ENCODE results near the gene LSM12.
"Not testable (repeated sequence)": the region's sequence is repeated elsewhere in the genome, so short reads cannot be mapped to it uniquely, and the experiment has no call there.

LSM12 gene

DNA sequence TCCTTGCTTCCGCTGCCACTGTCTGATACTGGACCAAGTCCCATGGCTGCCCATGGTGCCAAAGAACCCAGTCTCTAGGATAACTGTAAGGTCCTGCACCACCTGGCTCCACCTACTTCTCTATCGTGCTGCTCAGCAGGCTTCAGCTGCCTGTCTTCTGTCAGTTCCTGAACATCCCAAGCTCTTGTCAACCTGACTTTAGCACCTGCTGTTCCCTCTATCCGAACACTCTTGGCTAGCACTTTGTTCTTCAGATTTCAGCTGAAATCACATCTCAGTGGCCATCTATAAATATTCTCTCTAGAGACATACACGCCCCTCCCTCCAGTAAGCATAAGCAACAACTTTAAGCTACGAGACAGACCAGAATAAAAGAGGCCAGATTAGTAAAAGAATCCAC, 36.7 kb downstream of the LSM12 start:
- DNase-seq (ENCODE audit: low spot score) = no peak
- in situ Hi-C loops (cut with MboI; ENCODE audit: low sequenced_read_pairs, unreplicated experiment) = no loop called here
- TF ChIP-seq, protein P1, sequence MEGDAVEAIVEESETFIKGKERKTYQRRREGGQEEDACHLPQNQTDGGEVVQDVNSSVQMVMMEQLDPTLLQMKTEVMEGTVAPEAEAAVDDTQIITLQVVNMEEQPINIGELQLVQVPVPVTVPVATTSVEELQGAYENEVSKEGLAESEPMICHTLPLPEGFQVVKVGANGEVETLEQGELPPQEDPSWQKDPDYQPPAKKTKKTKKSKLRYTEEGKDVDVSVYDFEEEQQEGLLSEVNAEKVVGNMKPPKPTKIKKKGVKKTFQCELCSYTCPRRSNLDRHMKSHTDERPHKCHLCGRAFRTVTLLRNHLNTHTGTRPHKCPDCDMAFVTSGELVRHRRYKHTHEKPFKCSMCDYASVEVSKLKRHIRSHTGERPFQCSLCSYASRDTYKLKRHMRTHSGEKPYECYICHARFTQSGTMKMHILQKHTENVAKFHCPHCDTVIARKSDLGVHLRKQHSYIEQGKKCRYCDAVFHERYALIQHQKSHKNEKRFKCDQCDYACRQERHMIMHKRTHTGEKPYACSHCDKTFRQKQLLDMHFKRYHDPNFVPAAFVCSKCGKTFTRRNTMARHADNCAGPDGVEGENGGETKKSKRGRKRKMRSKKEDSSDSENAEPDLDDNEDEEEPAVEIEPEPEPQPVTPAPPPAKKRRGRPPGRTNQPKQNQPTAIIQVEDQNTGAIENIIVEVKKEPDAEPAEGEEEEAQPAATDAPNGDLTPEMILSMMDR (IDR thresholded peaks at IDR 0.05; ENCODE audit: borderline replicate concordance, control extremely low read depth, extremely low read depth, insufficient read depth, missing control alignments) = no peak

DNA sequence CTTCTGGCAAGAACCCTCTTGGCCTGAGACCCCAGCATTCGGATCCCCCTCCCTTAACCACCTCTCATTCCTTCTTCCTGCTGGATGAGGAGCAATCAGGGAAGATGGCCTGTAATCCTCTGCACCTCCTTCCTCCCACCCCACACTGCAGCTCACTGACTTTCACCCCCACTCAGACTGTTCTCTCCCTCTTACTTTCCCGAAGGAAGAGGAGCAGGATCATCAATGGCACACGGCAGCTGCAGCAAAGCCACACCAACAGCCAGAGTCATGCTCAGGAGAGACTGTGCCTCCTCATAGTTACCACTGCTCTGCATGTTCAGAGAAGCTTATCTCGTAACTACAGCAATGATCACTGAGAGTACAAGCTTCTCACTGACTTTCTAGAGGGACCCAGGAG, 41.6 kb downstream of the LSM12 start:
- TF ChIP-seq, protein P1 (IDR thresholded peaks at IDR 0.05; ENCODE audit: borderline replicate concordance, control extremely low read depth, extremely low read depth, insufficient read depth, missing control alignments) = no peak
- DNase-seq (ENCODE audit: low spot score) = no peak
- in situ Hi-C loops (cut with MboI; ENCODE audit: low sequenced_read_pairs, unreplicated experiment) = no loop called here

DNA sequence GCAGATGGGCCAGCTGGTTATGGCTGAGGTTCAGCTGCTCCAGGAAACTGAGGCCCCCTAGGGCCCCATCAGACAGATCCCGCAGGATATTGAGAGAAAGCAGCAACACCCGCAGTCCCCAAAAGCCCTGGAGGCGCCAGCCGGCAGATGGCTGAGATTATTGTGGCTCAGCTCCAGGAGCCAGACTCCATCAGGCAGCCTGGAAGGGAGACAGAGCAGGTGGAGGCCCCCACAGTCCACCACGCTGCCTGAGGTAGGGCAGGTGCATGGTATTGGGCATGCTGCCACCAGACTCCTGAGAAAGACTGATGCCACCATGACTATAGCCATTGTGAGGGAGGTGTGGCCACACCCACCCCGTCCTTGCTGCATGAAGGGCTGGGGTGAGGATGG, 42.2 kb downstream of the LSM12 start:
- no peak for DNase-seq (ENCODE audit: low spot score)
- TF ChIP-seq, protein P1 (IDR thresholded peaks at IDR 0.05; ENCODE audit: borderline replicate concordance, control extremely low read depth, extremely low read depth, insufficient read depth, missing control alignments) = no peak
- in situ Hi-C loops (cut with MboI; ENCODE audit: low sequenced_read_pairs, unreplicated experiment) = no loop called here

DNA sequence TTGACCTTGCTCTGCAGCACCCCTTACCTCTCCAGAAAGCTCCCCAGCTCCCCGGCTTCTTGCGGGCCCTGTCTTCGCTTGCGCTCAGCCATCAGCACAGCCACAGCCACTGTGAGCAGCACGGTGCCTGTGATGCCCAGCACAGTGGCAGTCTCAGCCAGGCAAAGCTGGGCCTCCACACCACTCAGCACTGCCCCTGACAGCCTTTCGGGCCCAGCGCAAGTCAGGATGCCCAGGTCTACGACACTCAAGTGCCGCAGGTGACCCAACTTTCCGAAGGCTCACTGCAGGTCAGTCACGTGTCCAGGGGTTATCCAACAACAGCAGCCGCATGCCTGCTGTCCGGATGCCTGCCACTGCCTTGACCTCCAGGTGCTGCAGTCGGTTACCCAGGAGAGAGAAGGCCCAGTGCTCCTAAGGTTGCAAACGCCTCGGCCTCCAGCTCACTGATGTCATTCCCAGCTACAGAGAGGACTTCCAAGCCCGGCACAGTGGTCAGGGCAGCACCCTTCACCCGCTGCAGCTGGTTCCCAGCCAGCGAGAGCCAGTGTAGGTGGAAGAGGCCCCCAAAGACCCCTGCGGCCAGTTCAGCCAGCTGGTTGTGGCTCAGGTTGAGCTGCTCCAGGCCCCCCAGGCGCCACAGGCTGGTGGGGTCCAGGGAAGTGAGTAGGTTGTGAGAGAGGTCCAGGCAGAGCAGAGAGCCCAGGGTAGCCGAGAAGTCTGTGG, 42.8 kb downstream of the LSM12 start:
- TF ChIP-seq, protein P1 (IDR thresholded peaks at IDR 0.05; ENCODE audit: borderline replicate concordance, control extremely low read depth, extremely low read depth, insufficient read depth, missing control alignments) = no peak
- no peak for DNase-seq (ENCODE audit: low spot score)
- in situ Hi-C loops (cut with MboI; ENCODE audit: low sequenced_read_pairs, unreplicated experiment) = no loop called here

DNA sequence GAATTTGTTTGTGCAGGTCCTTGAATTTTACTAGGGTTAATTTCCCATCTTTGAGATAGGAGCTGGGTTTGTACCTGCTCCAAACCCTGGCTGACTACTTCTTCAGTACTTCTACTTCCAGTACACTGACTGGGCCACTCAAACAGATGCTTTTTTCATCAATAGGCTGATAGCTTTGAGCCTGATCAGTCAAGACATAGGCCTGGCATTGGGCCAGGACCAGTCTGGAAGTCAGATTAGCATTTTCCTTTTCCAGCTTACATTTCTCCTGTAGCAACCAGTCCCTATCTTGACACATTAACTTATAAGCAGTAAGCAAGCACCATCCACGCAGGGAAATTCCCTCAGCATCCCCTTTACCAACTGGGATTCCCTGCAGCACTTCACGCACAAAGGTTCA, 44.2 kb downstream of the LSM12 start:
- no peak for DNase-seq (ENCODE audit: low spot score)
- TF ChIP-seq, protein P1 (IDR thresholded peaks at IDR 0.05; ENCODE audit: borderline replicate concordance, control extremely low read depth, extremely low read depth, insufficient read depth, missing control alignments) = no peak
- in situ Hi-C loops (cut with MboI; ENCODE audit: low sequenced_read_pairs, unreplicated experiment) = no loop called here

DNA sequence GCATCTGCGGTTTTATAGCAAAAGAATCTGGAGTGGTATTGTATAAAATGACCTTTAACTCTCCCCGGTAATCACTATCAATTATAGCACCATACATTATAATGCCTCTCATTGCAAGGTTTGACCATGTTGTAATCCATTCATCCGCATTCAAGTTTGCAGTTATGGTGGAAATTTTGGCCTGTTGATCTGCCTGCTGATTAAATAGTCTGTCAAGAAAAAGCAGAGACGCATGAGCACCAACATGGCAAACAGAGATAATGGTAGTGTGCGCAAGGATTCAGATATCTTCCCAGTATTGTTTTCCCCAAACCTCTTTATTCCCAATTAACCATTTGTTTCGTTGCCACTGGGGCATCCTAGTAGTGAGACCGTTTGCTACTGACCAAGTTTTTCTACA, 45.2 kb downstream of the LSM12 start:
- DNase-seq (ENCODE audit: low spot score); in situ Hi-C loops (cut with MboI; ENCODE audit: low sequenced_read_pairs, unreplicated experiment): not testable (repeated sequence)

DNA sequence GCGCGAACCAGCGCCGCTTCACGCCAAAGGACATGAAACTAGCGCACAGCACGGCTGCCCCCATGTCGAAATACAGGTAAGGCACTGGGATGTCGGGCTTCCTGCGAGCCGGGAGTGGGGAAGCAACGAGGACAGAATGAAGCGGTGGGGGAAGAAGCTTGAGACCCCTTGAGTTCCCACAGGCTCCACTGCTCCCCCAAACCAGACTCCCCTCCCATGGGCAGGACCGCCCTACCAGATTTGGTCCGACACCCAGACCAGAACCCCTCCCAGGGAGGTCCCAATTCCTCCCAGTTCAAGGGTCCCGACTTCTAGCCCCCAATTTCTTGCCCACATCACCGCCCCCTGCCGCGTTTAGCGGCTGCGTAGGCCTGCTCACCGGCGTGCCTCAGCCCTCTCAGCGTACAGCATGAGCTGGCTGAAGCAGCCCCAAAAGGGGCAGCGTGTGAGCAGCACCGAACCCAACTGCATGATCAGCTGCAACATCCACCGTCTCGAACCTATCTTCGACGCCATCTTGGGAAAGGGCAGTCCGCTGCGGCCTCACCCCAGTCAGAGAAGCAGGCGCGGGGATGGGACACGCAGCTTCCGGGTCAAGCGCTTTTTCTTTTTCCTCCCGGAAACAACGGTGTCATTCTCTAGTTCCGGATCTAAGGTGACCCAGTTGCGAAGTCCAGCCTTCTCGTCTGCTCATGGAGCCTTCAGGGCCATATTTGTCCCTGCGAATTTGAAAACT, 51.9 kb downstream of the LSM12 start, which contains the start of gene TMEM101:
Gene TMEM101 (minus strand): TSS at position 527 of the 736 bp plus-strand sequence. CDS start 11 bp downstream, at position 516.
- TF ChIP-seq, protein P1 (IDR thresholded peaks at IDR 0.05; ENCODE audit: borderline replicate concordance, control extremely low read depth, extremely low read depth, insufficient read depth, missing control alignments) = no peak
- in situ Hi-C loops (cut with MboI; ENCODE audit: low sequenced_read_pairs, unreplicated experiment) = no loop called here
- DNase-seq (ENCODE audit: low spot score) = peak; percentile 97
